ENCODE data around the gene CNGA3. TPM values are rescaled to one million over a fixed set of nuclear protein-coding genes. Genes with fewer than 3 reads are reported as not detected.

CNGA3 gene
- polyA plus RNA-seq, 2 of the 4 experiments (the other 2 are of a cell fraction), result not detected

DNA sequence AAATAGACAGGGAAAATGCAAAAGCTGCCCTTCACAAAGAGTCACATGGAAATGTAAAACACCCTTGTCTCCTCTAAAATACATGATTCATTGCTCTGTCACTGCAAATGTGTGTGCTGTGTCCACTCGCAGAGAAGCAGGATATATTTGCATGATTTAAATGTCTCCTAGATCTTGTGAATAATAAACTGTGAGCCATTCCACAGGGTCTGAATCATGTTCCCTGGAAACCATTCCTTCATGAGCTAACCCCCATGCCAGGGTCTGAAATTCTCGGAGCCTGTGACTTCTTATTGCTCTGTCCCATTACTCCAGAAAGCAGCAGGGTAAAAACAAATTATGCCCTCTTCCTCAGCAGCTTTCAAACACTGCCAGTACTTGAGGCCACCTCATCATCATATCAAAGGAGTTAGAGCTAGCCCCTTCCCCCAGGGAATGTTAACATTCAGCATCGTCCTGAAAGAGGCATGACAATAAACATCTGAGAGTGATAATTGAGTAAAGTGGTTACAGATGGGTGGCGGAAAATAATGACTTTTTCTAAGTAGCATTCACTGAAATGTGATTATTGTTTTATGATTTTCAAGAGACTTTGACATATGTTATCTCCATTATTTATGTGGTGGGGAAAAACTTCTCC is 11.7 kb upstream of the CNGA3 start:
- Histone ChIP-seq H3K4me1 (peaks cover 16% of the 10 kb centered on the region), H3K4me2 (peak overlapping the region; percentile 65), H3K9me3 (0 out of 3 replicates have a peak, but pooled peaks cover 3% of the 10 kb centered on the region), H3K4me3 (no peak overlapping the region), H3K27ac (peak overlapping the region; percentile 46 to 52; a peak in 5 of 6 replicates)
- 23% methylated on average over 4 of the region's 4 CpGs for WGBS (ENCODE audit: missing lambda C conversion rate)
- DNase-seq (ENCODE audit: low read depth in 1 of 2, low spot score in 1 of 2), result peak; percentile 10 to 50
- peak; percentile 95 for ATAC-seq
- ChIA-PET CTCF (no interaction called here), POLR2A (interaction anchor here (0.7 kb wide), 1 partner anchor 118 kb away, joined by 3 read pairs; no protein-coding TSS in a partner anchor)
- TF ChIP-seq HEYL (CRISPR knock-in tag; IDR thresholded peaks at IDR 0.05) (no peak), RNF2 (IDR thresholded peaks at IDR 0.05; ENCODE audit: borderline replicate concordance, low read depth) (no peak), ZC3H11A (IDR thresholded peaks at IDR 0.05) (no peak), CHD2 (IDR thresholded peaks at IDR 0.05; ENCODE audit: low read length, partially characterized antibody) (no peak), FOSB (CRISPR knock-in tag; IDR thresholded peaks at IDR 0.05) (no peak), ZNF302 (CRISPR knock-in tag; IDR thresholded peaks at IDR 0.05) (no peak), HDAC2 (IDR thresholded peaks at IDR 0.05) (no peak), FOSL2 (IDR thresholded peaks at IDR 0.05) (0 out of 2 replicates have a peak, but pooled peaks have one; percentile 11), FOSL2 (CRISPR knock-in tag; IDR thresholded peaks at IDR 0.05) (peak; percentile 40; the same call in 1 of the 2 replicates), RAD21 (conservative IDR thresholded peaks at IDR 0.05 in 1 of 2, IDR thresholded peaks at IDR 0.05 in 1 of 2) (no peak), ZSCAN20 (CRISPR knock-in tag; IDR thresholded peaks at IDR 0.05) (no peak), ESRRA (IDR thresholded peaks at IDR 0.05; ENCODE audit: borderline replicate concordance, low read length) (no peak), JUN (IDR thresholded peaks at IDR 0.05) (no peak), GATA3 (IDR thresholded peaks at IDR 0.05; ENCODE audit: borderline replicate concordance) (no peak), JUNB (IDR thresholded peaks at IDR 0.05) (peak; percentile 63)
- TF ChIP-seq, protein P1, sequence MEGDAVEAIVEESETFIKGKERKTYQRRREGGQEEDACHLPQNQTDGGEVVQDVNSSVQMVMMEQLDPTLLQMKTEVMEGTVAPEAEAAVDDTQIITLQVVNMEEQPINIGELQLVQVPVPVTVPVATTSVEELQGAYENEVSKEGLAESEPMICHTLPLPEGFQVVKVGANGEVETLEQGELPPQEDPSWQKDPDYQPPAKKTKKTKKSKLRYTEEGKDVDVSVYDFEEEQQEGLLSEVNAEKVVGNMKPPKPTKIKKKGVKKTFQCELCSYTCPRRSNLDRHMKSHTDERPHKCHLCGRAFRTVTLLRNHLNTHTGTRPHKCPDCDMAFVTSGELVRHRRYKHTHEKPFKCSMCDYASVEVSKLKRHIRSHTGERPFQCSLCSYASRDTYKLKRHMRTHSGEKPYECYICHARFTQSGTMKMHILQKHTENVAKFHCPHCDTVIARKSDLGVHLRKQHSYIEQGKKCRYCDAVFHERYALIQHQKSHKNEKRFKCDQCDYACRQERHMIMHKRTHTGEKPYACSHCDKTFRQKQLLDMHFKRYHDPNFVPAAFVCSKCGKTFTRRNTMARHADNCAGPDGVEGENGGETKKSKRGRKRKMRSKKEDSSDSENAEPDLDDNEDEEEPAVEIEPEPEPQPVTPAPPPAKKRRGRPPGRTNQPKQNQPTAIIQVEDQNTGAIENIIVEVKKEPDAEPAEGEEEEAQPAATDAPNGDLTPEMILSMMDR (IDR thresholded peaks at IDR 0.05), result no peak
- FAIRE-seq, result no peak

DNA sequence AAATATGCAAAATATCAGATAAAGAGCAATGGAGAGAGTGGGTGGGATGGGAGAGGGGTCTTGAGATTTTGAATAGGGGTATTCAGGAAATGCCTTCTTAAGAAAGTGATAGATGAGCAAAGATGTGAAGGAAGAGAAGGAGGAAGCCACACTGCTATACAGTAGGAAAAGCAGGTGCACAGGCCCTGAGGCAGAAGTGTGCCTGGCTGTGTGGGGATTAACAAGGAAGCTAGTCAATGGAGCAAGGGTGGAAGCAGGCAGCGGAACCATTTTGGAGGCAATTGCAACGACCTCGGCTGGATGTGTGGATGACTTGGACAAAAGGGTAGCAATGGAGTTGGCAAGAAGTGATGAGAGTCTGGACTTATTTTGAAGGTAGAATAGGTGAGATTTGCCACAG is 11.0 kb upstream of the CNGA3 start:
- Histone ChIP-seq H3K9me3 (0 out of 3 replicates have a peak, but pooled peaks cover 3% of the 10 kb centered on the region), H3K27ac (no peak overlapping the region), H3K4me1 (peaks cover 16% of the 10 kb centered on the region), H3K4me3 (no peak overlapping the region), H3K4me2 (no peak overlapping the region)
- ChIA-PET CTCF (no interaction called here), POLR2A (no interaction called here)
- TF ChIP-seq PHF8 (IDR thresholded peaks at IDR 0.05; ENCODE audit: borderline replicate concordance, low read depth), result no peak
- TF ChIP-seq, protein P2, sequence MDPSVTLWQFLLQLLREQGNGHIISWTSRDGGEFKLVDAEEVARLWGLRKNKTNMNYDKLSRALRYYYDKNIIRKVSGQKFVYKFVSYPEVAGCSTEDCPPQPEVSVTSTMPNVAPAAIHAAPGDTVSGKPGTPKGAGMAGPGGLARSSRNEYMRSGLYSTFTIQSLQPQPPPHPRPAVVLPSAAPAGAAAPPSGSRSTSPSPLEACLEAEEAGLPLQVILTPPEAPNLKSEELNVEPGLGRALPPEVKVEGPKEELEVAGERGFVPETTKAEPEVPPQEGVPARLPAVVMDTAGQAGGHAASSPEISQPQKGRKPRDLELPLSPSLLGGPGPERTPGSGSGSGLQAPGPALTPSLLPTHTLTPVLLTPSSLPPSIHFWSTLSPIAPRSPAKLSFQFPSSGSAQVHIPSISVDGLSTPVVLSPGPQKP (IDR thresholded peaks at IDR 0.05; ENCODE audit: low read depth, low read length), result no peak
- TF ChIP-seq, protein P3, sequence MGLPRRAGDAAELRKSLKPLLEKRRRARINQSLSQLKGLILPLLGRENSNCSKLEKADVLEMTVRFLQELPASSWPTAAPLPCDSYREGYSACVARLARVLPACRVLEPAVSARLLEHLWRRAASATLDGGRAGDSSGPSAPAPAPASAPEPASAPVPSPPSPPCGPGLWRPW (IDR thresholded peaks at IDR 0.05), result no peak
- TF ChIP-seq ZNF302 (CRISPR knock-in tag; IDR thresholded peaks at IDR 0.05), result no peak
- no peak for TF ChIP-seq EHMT2 (IDR thresholded peaks at IDR 0.05; ENCODE audit: low read depth)
- no peak for TF ChIP-seq HDAC2 (IDR thresholded peaks at IDR 0.05)
- no peak for TF ChIP-seq MAFK (IDR thresholded peaks at IDR 0.05; ENCODE audit: partially characterized antibody)
- no peak for TF ChIP-seq RAD21 (conservative IDR thresholded peaks at IDR 0.05 in 1 of 2, IDR thresholded peaks at IDR 0.05 in 1 of 2)
- TF ChIP-seq CEBPB (IDR thresholded peaks at IDR 0.05), result no peak
- no peak for TF ChIP-seq KDM1A (IDR thresholded peaks at IDR 0.05; ENCODE audit: low read depth)
- no peak for TF ChIP-seq NFE2L2 (conservative IDR thresholded peaks at IDR 0.05; ENCODE audit: low read length)
- no peak for TF ChIP-seq CBX8 (IDR thresholded peaks at IDR 0.05)
- TF ChIP-seq RNF2 (IDR thresholded peaks at IDR 0.05; ENCODE audit: borderline replicate concordance, low read depth), result no peak
- TF ChIP-seq, protein P4, sequence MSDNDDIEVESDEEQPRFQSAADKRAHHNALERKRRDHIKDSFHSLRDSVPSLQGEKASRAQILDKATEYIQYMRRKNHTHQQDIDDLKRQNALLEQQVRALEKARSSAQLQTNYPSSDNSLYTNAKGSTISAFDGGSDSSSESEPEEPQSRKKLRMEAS (IDR thresholded peaks at IDR 0.05), result no peak
- FAIRE-seq (no peak), DNase-seq (ENCODE audit: low read depth in 1 of 2, low spot score in 1 of 2) (no peak), ATAC-seq (no peak)
- 84% methylated on average over 3 of the region's 3 CpGs for WGBS (ENCODE audit: missing lambda C conversion rate)
